CD14-positive monocyte (primary cell): ENCODE measurements around the gene DOCK4. TPM values are rescaled to one million over a fixed set of nuclear protein-coding genes. Genes with fewer than 3 reads are reported as not detected.

Experiments
- DNase-seq, 3 donors: peaks; one replicate each; pipeline ENCODE4 v3.0.0-alpha.2; 2011 to 2022
- H2AFZ ChIP-seq: 2 replicates; pipeline ENCODE4 v1.6.0; 2012; ENCODE audit warnings: mild to moderate bottlenecking, low read depth, low read length, inconsistent platforms; ENCODE audit not compliant: insufficient read depth, poor library complexity, severe bottlenecking
- H3K27ac ChIP-seq, 2 donors: 1 replicate in 1 of 2; 2 replicates in 1 of 2; pipeline ENCODE4 v1.5.1; 2012 to 2013; ENCODE audit warnings: low read length in 2 of 2, control low read depth in 1 of 2, inconsistent platforms in 1 of 2, low read depth in 1 of 2, mild to moderate bottlenecking in 1 of 2
- H3K27me3 ChIP-seq, 2 donors: one replicate each; pipeline versions ENCODE4 v1.6.0 to v1.6.1; 2011 to 2013; ENCODE audit warnings: low read length in 2 of 2; ENCODE audit not compliant: control insufficient read depth in 2 of 2, insufficient read depth in 2 of 2
- H3K36me3 ChIP-seq, 2 donors: replicated peaks in 1 of 2; 1 replicate in 1 of 2; 2 replicates in 1 of 2; pipeline versions ENCODE4 v1.5.1 to v1.6.1; 2012 to 2013; ENCODE audit warnings: low read length in 2 of 2, control low read depth in 1 of 2, inconsistent platforms in 1 of 2, mild to moderate bottlenecking in 1 of 2; ENCODE audit not compliant: insufficient read depth in 2 of 2, control insufficient read depth in 1 of 2
- H3K4me1 ChIP-seq, 2 donors: 1 replicate in 1 of 2; 2 replicates in 1 of 2; pipeline versions ENCODE4 v1.5.1 to v1.6.1; 2012 to 2013; ENCODE audit warnings: low read length in 2 of 2, control low read depth in 1 of 2, inconsistent platforms in 1 of 2, mild to moderate bottlenecking in 1 of 2, moderate library complexity in 1 of 2; ENCODE audit not compliant: insufficient read depth in 2 of 2, control insufficient read depth in 1 of 2
- H3K4me2 ChIP-seq: replicated peaks from 2 replicates; pipeline ENCODE3; 2012; ENCODE audit warnings: low read length, moderate library complexity, mild to moderate bottlenecking; ENCODE audit not compliant: poor library complexity, severe bottlenecking; ENCODE audit errors: extremely low read depth
- H3K4me3 ChIP-seq, 3 experiments: fragments of 200-600 bp in 1 of 3; sonication (generic) in 1 of 3; replicated peaks in 1 of 3; 1 replicate in 2 of 3; 2 replicates in 1 of 3; pipeline ENCODE4 v1.5.1; 2011 to 2013; ENCODE audit warnings: low read length in 3 of 3, mild to moderate bottlenecking in 3 of 3, control low read depth in 2 of 3, low read depth in 2 of 3, inconsistent platforms in 1 of 3, moderate library complexity in 1 of 3
- H3K79me2 ChIP-seq: 2 replicates; pipeline ENCODE4 v1.6.0; 2012; ENCODE audit warnings: mild to moderate bottlenecking, control low read depth, inconsistent platforms, low read length, moderate library complexity; ENCODE audit not compliant: insufficient read depth
- H3K9ac ChIP-seq: 2 replicates; pipeline ENCODE4 v1.6.0; 2017; ENCODE audit warnings: low read length, mild to moderate bottlenecking; ENCODE audit not compliant: insufficient read depth, poor library complexity, severe bottlenecking
- H3K9me3 ChIP-seq, 2 donors: replicated peaks in 1 of 2; 1 replicate in 1 of 2; 2 replicates in 1 of 2; pipeline versions ENCODE4 v1.5.1 to v1.6.1; 2012 to 2013; ENCODE audit warnings: low read length in 2 of 2, control low read depth in 1 of 2; ENCODE audit not compliant: control insufficient read depth in 1 of 2, insufficient read depth in 1 of 2
- H4K20me1 ChIP-seq: 2 replicates; pipeline ENCODE4 v1.6.0; 2012; ENCODE audit warnings: mild to moderate bottlenecking, low read length, control low read depth, moderate library complexity; ENCODE audit not compliant: insufficient read depth
- H3K27ac Mint-ChIP-seq, 7 donors: one replicate each; pipeline ENCODE4 v1.8.0; 2020; ENCODE audit warnings: mild to moderate bottlenecking in 7 of 7, mixed read lengths in 7 of 7, moderate library complexity in 6 of 7, inconsistent platforms in 2 of 7
- H3K27me3 Mint-ChIP-seq, 3 donors: one replicate each; pipeline ENCODE4 v1.8.0; 2021 to 2022; ENCODE audit warnings: low read depth in 3 of 3, mild to moderate bottlenecking in 3 of 3, mixed read lengths in 3 of 3, moderate library complexity in 3 of 3, inconsistent platforms in 1 of 3
- H3K36me3 Mint-ChIP-seq, 2 donors: one replicate each; pipeline ENCODE4 v1.8.0; 2020; ENCODE audit warnings: mixed read lengths in 2 of 2, inconsistent platforms in 1 of 2, mild to moderate bottlenecking in 1 of 2
- H3K4me1 Mint-ChIP-seq: one replicate; pipeline ENCODE4 v1.8.0; 2020; ENCODE audit warnings: mild to moderate bottlenecking, mixed read lengths
- H3K4me3 Mint-ChIP-seq, 2 donors: one replicate each; pipeline ENCODE4 v1.8.0; 2020; ENCODE audit warnings: mild to moderate bottlenecking in 2 of 2, mixed read lengths in 2 of 2, moderate library complexity in 1 of 2
- H3K9me3 Mint-ChIP-seq, 7 donors: one replicate each; pipeline ENCODE4 v1.8.0; 2020 to 2022; ENCODE audit warnings: mixed read lengths in 7 of 7, mild to moderate bottlenecking in 6 of 7, moderate library complexity in 6 of 7, inconsistent platforms in 2 of 7
- WGBS: methylation state at CpG from one replicate; pipeline ENCODE4 v1.1.5; 2013; ENCODE audit warnings: missing lambda C conversion rate; ENCODE audit not compliant: insufficient coverage; 5-methylcytosine and 5-hydroxymethylcytosine counted together
- intact Hi-C, 2 donors: fragments of 100-400 bp; cut with micrococcal nuclease; formaldehyde crosslinking; loops; one replicate each; pipeline versions ENCODE4 v1.15.0 to v1.15.1; 2023
- polyA plus RNA-seq, 3 donors: library from polyadenylated mRNA; depleted of rRNA in 1 of 3; unstranded in 2 of 3; stranded (reverse) in 1 of 3; fragments of 300-500 nt in 2 of 3; fragments of >200 nt in 1 of 3; fragmentation: Illumina TruSeq in 2 of 3; gene quantifications; 1 replicate in 2 of 3; 2 replicates in 1 of 3; pipeline ENCODE4 v1.2.3, GENCODE V29; 2012 to 2021
- TF ChIP-seq, protein P1 (sequence below): fragments of 200-600 bp; IDR thresholded peaks from one replicate; pipeline ENCODE4 v1.8.0; 2022; ENCODE audit warnings: antibody characterized with exemption, mild to moderate bottlenecking

The DOCK4 gene
- polyA plus RNA-seq, 3 donors: 1.3 to 5.0 (median 2.7) TPM

DNA sequence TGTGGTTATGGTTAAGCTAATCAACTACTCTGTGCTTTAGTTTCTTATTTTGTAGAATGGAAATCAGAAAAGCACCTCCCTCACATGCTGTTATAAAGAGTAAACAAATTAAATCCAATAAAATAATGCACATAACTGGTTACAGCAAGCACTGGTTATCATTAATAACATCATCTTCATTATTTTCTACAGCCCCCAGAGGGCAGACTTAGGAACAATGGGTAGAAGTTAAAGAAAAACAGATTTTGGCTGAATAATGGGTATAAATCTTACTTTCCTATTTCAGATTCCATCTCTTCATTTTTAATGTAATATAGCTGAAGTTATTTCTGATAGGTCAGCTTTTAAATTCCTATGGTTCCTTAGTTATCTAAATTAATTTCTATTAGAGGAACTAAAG is 126.5 kb downstream of the DOCK4 start:
- peak overlapping the region in 5 of 7 donors; percentile 9 to 100 (median 73) for H3K27ac Mint-ChIP-seq
- peak in 2 of 3 donors; percentile 22 to 33 for DNase-seq
- H3K36me3 Mint-ChIP-seq: no peaks in the 10 kb centered on the region
- no peak overlapping the region for H3K4me3 Mint-ChIP-seq
- H3K4me3 ChIP-seq: no peak overlapping the region
- H3K27ac ChIP-seq: peak overlapping the region in 1 of 2 donors; percentile 99
- no peaks in the 10 kb centered on the region for H4K20me1 ChIP-seq
- no peaks in the 10 kb centered on the region for H3K36me3 ChIP-seq
- H3K9me3 Mint-ChIP-seq: peaks cover 0 to 5% (median 2%) of the 10 kb centered on the region in 7 donors
- H3K4me1 ChIP-seq: peaks cover 35 to 44% of the 10 kb centered on the region in 2 donors
- H2AFZ ChIP-seq: no peak overlapping the region
- no peaks in the 10 kb centered on the region for H3K9me3 ChIP-seq
- H3K4me2 ChIP-seq: no peak overlapping the region
- H3K27me3 ChIP-seq: no peaks in the 10 kb centered on the region
- intact Hi-C loops: loop anchor here (2.0 to 10.0 kb wide), 4 partner anchors 93 to 373 kb away; partner anchors contain the start of genes IFRD1 (in 2 of the 2), DOCK4 (in 1 of the 2) and ZNF277 (in 1 of the 2)
- H3K4me1 Mint-ChIP-seq: peaks cover 35% of the 10 kb centered on the region
- no peaks in the 10 kb centered on the region for H3K79me2 ChIP-seq
- H3K27me3 Mint-ChIP-seq: peaks cover 0 to 4% (median 3%) of the 10 kb centered on the region in 3 donors
- no peak overlapping the region for H3K9ac ChIP-seq
- TF ChIP-seq, protein P1, sequence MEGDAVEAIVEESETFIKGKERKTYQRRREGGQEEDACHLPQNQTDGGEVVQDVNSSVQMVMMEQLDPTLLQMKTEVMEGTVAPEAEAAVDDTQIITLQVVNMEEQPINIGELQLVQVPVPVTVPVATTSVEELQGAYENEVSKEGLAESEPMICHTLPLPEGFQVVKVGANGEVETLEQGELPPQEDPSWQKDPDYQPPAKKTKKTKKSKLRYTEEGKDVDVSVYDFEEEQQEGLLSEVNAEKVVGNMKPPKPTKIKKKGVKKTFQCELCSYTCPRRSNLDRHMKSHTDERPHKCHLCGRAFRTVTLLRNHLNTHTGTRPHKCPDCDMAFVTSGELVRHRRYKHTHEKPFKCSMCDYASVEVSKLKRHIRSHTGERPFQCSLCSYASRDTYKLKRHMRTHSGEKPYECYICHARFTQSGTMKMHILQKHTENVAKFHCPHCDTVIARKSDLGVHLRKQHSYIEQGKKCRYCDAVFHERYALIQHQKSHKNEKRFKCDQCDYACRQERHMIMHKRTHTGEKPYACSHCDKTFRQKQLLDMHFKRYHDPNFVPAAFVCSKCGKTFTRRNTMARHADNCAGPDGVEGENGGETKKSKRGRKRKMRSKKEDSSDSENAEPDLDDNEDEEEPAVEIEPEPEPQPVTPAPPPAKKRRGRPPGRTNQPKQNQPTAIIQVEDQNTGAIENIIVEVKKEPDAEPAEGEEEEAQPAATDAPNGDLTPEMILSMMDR: peak; percentile 23

DNA sequence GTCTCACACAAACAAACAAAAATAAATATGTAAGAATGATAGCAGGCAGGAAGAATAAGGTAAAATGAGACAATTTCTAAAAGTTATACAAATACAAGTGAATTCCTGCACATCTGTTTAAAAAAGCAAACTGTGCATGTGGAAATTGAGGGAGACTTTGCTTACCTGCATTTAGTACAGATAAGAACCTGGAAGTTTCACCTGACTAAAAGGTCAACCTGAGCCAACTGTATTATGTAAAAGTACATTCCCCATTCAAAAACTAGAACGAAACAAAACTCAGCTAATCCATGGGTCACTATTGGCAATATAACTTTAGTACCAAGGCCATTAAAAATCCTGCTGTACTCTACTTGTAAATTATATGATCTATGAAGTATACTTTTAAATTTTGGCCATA is 127.1 kb downstream of the DOCK4 start:
- Histone ChIP-seq H3K36me3 (no peaks in the 10 kb centered on the region), H3K4me2 (no peak overlapping the region), H4K20me1 (no peaks in the 10 kb centered on the region), H3K27ac (peak overlapping the region in 1 of 2 donors; percentile 99), H3K4me3 (no peak overlapping the region), H2AFZ (no peak overlapping the region), H3K79me2 (no peaks in the 10 kb centered on the region), H3K4me1 (peaks cover 31 to 39% of the 10 kb centered on the region in 2 donors), H3K9ac (no peak overlapping the region), H3K27me3 (no peaks in the 10 kb centered on the region), H3K9me3 (peaks cover 0 to 4% of the 10 kb centered on the region in 2 donors)
- H3K4me3 Mint-ChIP-seq: no peak overlapping the region
- intact Hi-C loops: no loop called here
- TF ChIP-seq, protein P1: no peak
- H3K27ac Mint-ChIP-seq: peak overlapping the region in 5 of 7 donors; percentile 32 to 100 (median 73)
- peaks cover 0 to 4% (median 3%) of the 10 kb centered on the region in 3 donors for H3K27me3 Mint-ChIP-seq
- no peaks in the 10 kb centered on the region for H3K36me3 Mint-ChIP-seq
- no CpG with 5 or more reads among the region's 1 CpG for whole genome bisulfite sequencing
- H3K9me3 Mint-ChIP-seq: peaks cover 2 to 9% (median 5%) of the 10 kb centered on the region in 7 donors
- peaks cover 33% of the 10 kb centered on the region for H3K4me1 Mint-ChIP-seq
- no peak for DNase-seq
